Smooth muscle cell (in vitro differentiated cells): ENCODE results near the gene ZBTB21. TPM values are rescaled to one million over a fixed set of nuclear protein-coding genes. Genes with fewer than 3 reads are reported as not detected.

Experiments
- DNase-seq: peaks from one replicate; lab custom pipeline; 2025; ENCODE audit not compliant: unreplicated experiment; lab: John Stamatoyannopoulos, UW
- H2AFZ ChIP-seq: fragments of 200-600 bp; sonication (generic); 2 replicates; pipeline ENCODE4 v1.6.0; 2016; ENCODE audit warnings: antibody characterized with exemption, low read depth, mild to moderate bottlenecking
- H3F3A ChIP-seq: fragments of 200-600 bp; sonication (generic); 2 replicates; pipeline ENCODE4 v1.6.0; 2017; ENCODE audit warnings: antibody characterized with exemption, low read depth
- H3K27ac ChIP-seq: fragments of 200-600 bp; sonication (generic); 2 replicates; pipeline ENCODE4 v1.5.1; 2016; ENCODE audit warnings: low read depth, mild to moderate bottlenecking
- H3K27me3 ChIP-seq: fragments of 200-600 bp; sonication (generic); 2 replicates; pipeline ENCODE4 v1.6.1; 2016; ENCODE audit warnings: low read depth, mild to moderate bottlenecking
- H3K36me3 ChIP-seq: fragments of 200-600 bp; sonication (generic); 2 replicates; pipeline ENCODE4 v1.5.1; 2016; ENCODE audit warnings: low read depth
- H3K4me1 ChIP-seq: fragments of 200-600 bp; sonication (generic); 2 replicates; pipeline ENCODE4 v1.5.1; 2016; ENCODE audit warnings: low read depth
- H3K4me2 ChIP-seq: fragments of 200-600 bp; sonication (generic); 2 replicates; pipeline ENCODE4 v1.6.0; 2016; ENCODE audit warnings: mild to moderate bottlenecking
- H3K4me3 ChIP-seq: fragments of 200-600 bp; sonication (generic); 2 replicates; pipeline ENCODE4 v1.5.1; 2016; ENCODE audit warnings: mild to moderate bottlenecking
- H3K79me2 ChIP-seq: fragments of 200-600 bp; sonication (generic); 2 replicates; pipeline ENCODE4 v1.6.0; 2016; ENCODE audit warnings: low read depth, mild to moderate bottlenecking
- H3K9ac ChIP-seq: fragments of 200-600 bp; sonication (generic); 2 replicates; pipeline ENCODE4 v1.6.0; 2016; ENCODE audit warnings: low read depth
- H3K9me3 ChIP-seq: fragments of 200-600 bp; sonication (generic); replicated peaks from 2 replicates; pipeline ENCODE4 v1.5.1; 2016; ENCODE audit warnings: low read depth
- H4K20me1 ChIP-seq: fragments of 200-600 bp; sonication (generic); 2 replicates; pipeline ENCODE4 v1.6.0; 2016; ENCODE audit warnings: low read depth
- WGBS: methylation state at CpG from one replicate; pipeline ENCODE4 v1.1.7; 2016; ENCODE audit warnings: low lambda C conversion rate; 5-methylcytosine and 5-hydroxymethylcytosine counted together
- polyA plus RNA-seq: library from polyadenylated mRNA; unstranded; fragments of >200 nt; fragmentation: Nextera tagmentation; extraction: Ambion mirVana; gene quantifications from 2 replicates; pipeline ENCODE4 v1.2.1, GENCODE V29; 2016
- total RNA-seq: library from RNA; depleted of rRNA; stranded (reverse); fragments of >200 nt; gene quantifications from 2 replicates; pipeline ENCODE4 v1.2.3, GENCODE V29; 2014
- TF ChIP-seq, protein P1 (sequence below): fragments of 200-600 bp; sonication (generic); IDR thresholded peaks from 2 replicates; pipeline ENCODE4 v1.5.1; 2017; ENCODE audit warnings: borderline replicate concordance, mild to moderate bottlenecking, antibody characterized with exemption; ENCODE audit not compliant: insufficient read depth, poor library complexity, severe bottlenecking

Gene ZBTB21
- total and polyA plus RNA-seq, 2 experiments from 2014 or later: 6.2 to 24.1 TPM

DNA sequence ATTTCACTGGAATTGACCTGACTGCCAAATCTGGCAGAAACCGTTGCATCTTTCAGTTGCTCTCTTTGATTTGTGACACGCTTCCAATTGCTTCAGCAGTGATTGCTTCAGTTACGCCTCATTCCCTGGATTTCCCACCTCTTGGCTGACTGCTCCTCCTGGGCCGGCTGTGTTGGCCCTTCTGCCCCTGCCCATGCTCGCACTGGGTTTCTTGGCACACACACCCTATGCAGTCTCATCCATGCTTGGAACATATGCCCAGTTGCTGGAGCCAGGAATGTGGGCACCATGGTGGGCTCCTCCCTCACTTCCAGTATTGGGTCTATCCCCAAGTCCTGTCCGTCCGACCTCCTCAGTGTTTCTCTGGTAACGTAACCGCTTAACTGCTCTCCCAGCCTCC lies 2.2 kb upstream of the ZBTB21 start:
- H3K27ac ChIP-seq: no peak overlapping the region
- H2AFZ ChIP-seq: no peak overlapping the region
- H3K4me2 ChIP-seq: no peak overlapping the region
- no peak overlapping the region for H3K4me3 ChIP-seq
- no peaks in the 10 kb centered on the region for H3F3A ChIP-seq
- H3K4me1 ChIP-seq: peaks cover 5% of the 10 kb centered on the region
- H3K9ac ChIP-seq: no peak overlapping the region
- H3K79me2 ChIP-seq: peaks cover 19% of the 10 kb centered on the region
- no peak for DNase-seq
- no peaks in the 10 kb centered on the region for H3K27me3 ChIP-seq
- H3K9me3 ChIP-seq: no peaks in the 10 kb centered on the region
- H4K20me1 ChIP-seq: peaks cover 5% of the 10 kb centered on the region
- H3K36me3 ChIP-seq: no peaks in the 10 kb centered on the region
- TF ChIP-seq, protein P1, sequence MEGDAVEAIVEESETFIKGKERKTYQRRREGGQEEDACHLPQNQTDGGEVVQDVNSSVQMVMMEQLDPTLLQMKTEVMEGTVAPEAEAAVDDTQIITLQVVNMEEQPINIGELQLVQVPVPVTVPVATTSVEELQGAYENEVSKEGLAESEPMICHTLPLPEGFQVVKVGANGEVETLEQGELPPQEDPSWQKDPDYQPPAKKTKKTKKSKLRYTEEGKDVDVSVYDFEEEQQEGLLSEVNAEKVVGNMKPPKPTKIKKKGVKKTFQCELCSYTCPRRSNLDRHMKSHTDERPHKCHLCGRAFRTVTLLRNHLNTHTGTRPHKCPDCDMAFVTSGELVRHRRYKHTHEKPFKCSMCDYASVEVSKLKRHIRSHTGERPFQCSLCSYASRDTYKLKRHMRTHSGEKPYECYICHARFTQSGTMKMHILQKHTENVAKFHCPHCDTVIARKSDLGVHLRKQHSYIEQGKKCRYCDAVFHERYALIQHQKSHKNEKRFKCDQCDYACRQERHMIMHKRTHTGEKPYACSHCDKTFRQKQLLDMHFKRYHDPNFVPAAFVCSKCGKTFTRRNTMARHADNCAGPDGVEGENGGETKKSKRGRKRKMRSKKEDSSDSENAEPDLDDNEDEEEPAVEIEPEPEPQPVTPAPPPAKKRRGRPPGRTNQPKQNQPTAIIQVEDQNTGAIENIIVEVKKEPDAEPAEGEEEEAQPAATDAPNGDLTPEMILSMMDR: no peak
- WGBS: 94% methylated on average over 9 of the region's 9 CpGs

DNA sequence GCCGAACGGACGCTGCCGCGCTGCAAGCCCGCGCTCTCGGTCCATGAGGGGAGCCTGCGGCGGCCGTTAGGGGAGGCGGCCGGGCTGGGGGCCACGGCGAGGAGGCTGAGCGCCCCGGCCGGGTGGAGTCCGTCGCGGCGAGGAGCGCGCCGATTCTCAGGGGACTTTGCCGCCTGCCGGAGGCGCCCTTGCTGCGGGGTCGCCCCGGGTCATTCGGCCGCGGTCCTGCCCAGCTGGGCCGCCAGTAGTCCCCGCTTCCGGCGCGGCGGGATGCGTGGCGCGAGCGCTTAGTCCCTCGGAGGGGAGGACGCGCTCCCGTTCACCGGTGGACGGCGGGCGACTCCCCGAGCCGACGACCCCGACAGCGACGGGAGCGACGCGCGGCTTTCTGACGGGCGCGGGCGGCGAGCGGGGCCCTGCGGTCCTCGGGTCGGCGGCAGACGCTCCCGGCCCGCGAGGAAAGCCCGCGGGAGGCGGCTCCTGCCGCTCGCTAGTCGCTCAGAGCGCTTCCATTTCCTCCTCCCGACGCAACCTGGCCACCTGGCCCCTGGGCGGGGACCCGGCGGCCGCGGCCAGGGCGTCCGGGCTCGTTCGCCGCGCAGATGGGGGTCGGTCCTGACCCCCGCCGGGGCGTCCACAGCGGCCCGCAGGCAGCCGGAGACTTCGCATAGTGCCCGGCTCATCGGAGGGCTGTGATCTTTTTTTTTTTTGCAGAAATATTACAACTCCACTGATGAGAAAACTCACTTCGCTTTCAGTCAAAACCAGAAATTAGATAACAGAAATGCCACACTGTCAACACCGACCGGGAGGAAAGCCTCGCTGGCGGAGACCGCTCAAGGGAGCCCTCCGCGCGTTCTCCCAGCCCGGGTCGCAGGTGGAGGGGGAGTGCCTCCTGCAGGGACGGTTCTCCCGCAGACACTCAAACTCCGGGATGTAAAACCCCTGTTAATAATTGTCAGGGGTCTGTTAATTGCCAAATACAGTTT lies 641 bp upstream of the ZBTB21 start:
- 2% methylated on average over 81 of the region's 120 CpGs for WGBS
- Histone ChIP-seq H3K4me1 (peaks cover 5% of the 10 kb centered on the region), H3K4me2 (peak overlapping the region; percentile 94), H3K36me3 (no peaks in the 10 kb centered on the region), H3F3A (no peaks in the 10 kb centered on the region), H4K20me1 (peaks cover 5% of the 10 kb centered on the region), H3K27ac (peak overlapping the region; percentile 97), H3K4me3 (peak overlapping the region; percentile 83), H3K9ac (peak overlapping the region; percentile 98), H3K9me3 (no peaks in the 10 kb centered on the region), H2AFZ (peak overlapping the region; percentile 65), H3K27me3 (no peaks in the 10 kb centered on the region), H3K79me2 (peaks cover 33% of the 10 kb centered on the region)
- no peak for DNase-seq
- TF ChIP-seq, protein P1: peak; percentile 8

DNA sequence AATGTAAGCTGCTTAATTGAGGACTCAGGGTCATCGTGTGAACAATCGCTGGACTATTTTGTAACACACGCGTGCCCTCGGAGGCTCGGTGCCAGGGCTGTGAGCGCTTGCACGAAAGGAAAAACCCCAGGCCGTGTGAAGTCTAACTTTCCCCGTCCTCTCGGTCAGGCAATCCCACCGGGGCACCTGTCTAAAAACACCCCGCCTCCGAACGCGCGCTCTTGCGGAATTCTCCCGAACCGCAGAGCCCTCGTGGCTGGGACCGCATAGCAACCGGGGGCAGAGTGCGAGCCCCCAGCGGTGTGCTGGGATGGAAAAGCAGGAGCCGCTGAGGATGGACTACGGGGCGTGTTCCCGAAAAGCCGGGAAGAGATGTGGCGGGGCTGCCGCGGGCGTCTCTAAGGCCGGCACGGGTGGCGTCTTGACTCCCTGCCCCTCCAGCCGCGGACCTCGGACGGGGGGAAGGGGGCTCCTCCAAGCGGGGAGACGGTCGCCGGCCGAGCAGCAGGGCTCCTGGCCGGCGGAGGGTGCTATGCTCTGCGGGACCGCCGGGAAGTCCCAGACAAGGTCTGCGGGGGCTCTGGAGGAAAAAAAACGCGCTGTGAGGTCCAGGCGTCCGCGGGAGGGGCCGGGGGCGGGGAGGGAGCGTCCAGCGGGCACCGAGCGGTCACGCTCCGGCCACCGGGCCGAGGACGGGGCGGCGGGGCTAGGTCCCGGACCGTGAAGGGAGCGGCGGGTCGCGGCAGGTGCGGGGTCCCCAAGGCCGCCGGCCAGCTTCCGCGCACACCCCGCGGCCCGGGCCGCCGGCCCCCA lies 936 bp downstream of the ZBTB21 start:
- peaks cover 41% of the 10 kb centered on the region for H3K79me2 ChIP-seq
- H3K27ac ChIP-seq: peak overlapping the region; percentile 97
- DNase-seq: peak; percentile 67
- no peaks in the 10 kb centered on the region for H3F3A ChIP-seq
- H3K36me3 ChIP-seq: no peaks in the 10 kb centered on the region
- peak overlapping the region; percentile 95 for H3K4me2 ChIP-seq
- H2AFZ ChIP-seq: no peak overlapping the region
- peak overlapping the region; percentile 98 for H3K9ac ChIP-seq
- TF ChIP-seq, protein P1: peak; percentile 21
- 3% methylated on average over 61 of the region's 86 CpGs for WGBS
- H3K9me3 ChIP-seq: no peaks in the 10 kb centered on the region
- H4K20me1 ChIP-seq: peaks cover 5% of the 10 kb centered on the region
- H3K4me1 ChIP-seq: peaks cover 5% of the 10 kb centered on the region
- H3K27me3 ChIP-seq: no peaks in the 10 kb centered on the region
- peak overlapping the region; percentile 83 for H3K4me3 ChIP-seq
